IPS-15b (cell line): Measurements from ENCODE around the gene THSD4.
"Not testable (repeated sequence)": the region's sequence is repeated elsewhere in the genome, so short reads cannot be mapped to it uniquely, and the experiment has no call there.

Source experiments
- H3K27me3 ChIP-seq: one replicate; pipeline ENCODE4 v1.6.1; 2013; ENCODE audit warnings: low read length; ENCODE audit not compliant: control insufficient read depth, insufficient read depth
- H3K36me3 ChIP-seq: one replicate; pipeline ENCODE4 v1.6.1; 2013; ENCODE audit warnings: low read length; ENCODE audit not compliant: control insufficient read depth, insufficient read depth
- H3K4me1 ChIP-seq: one replicate; pipeline ENCODE4 v1.6.1; 2013; ENCODE audit warnings: mild to moderate bottlenecking, low read length; ENCODE audit not compliant: control insufficient read depth, insufficient read depth
- H3K4me3 ChIP-seq: one replicate; pipeline ENCODE4 v1.5.1; 2013; ENCODE audit warnings: low read depth, low read length
- H3K9ac ChIP-seq: one replicate; pipeline ENCODE4 v1.6.1; 2013; ENCODE audit warnings: low read depth, mild to moderate bottlenecking, low read length
- H3K9me3 ChIP-seq: one replicate; pipeline ENCODE4 v1.6.1; 2013; ENCODE audit warnings: mild to moderate bottlenecking, low read length; ENCODE audit not compliant: control insufficient read depth, insufficient read depth

THSD4 gene

GRCh38 chr15:71357967-71358366 lies 242.7 kb downstream of the THSD4 start:
- Histone ChIP-seq H3K4me1 (peaks cover 1% of the 10 kb centered on the region), H3K4me3 (no peak overlapping the region), H3K9me3 (no peaks in the 10 kb centered on the region), H3K27me3 (no peaks in the 10 kb centered on the region), H3K9ac (no peak overlapping the region), H3K36me3 (no peaks in the 10 kb centered on the region)

- H3K4me1 ChIP-seq = peaks cover 13% of the 10 kb centered on the region
- no peaks in the 10 kb centered on the region for H3K9me3 ChIP-seq
- no peak overlapping the region for H3K4me3 ChIP-seq
- no peak overlapping the region for H3K9ac ChIP-seq
- H3K36me3 ChIP-seq = no peaks in the 10 kb centered on the region
- H3K27me3 ChIP-seq = no peaks in the 10 kb centered on the region
Measured at GRCh38 chr15:71359246-71359645, 244.0 kb downstream of the THSD4 start.

GRCh38 chr15:71362556-71362955 lies 247.3 kb downstream of the THSD4 start:
- Histone ChIP-seq H3K4me1 (peaks cover 17% of the 10 kb centered on the region), H3K27me3 (no peaks in the 10 kb centered on the region), H3K9me3 (no peaks in the 10 kb centered on the region), H3K4me3 (no peak overlapping the region), H3K36me3 (no peaks in the 10 kb centered on the region), H3K9ac (no peak overlapping the region)

- no peak overlapping the region for H3K4me3 ChIP-seq
- peaks cover 17% of the 10 kb centered on the region for H3K4me1 ChIP-seq
- no peaks in the 10 kb centered on the region for H3K27me3 ChIP-seq
- no peaks in the 10 kb centered on the region for H3K9me3 ChIP-seq
- no peaks in the 10 kb centered on the region for H3K36me3 ChIP-seq
- H3K9ac ChIP-seq = no peak overlapping the region
Measured at GRCh38 chr15:71362987-71363968, 248.0 kb downstream of the THSD4 start.

GRCh38 chr15:71364117-71364584 lies 248.9 kb downstream of the THSD4 start:
- no peak overlapping the region for H3K9ac ChIP-seq
- H3K27me3 ChIP-seq = no peaks in the 10 kb centered on the region
- no peak overlapping the region for H3K4me3 ChIP-seq
- no peaks in the 10 kb centered on the region for H3K9me3 ChIP-seq
- H3K4me1 ChIP-seq = peaks cover 17% of the 10 kb centered on the region
- no peaks in the 10 kb centered on the region for H3K36me3 ChIP-seq

GRCh38 chr15:71366522-71366921 lies 251.3 kb downstream of the THSD4 start:
- no peaks in the 10 kb centered on the region for H3K9me3 ChIP-seq
- no peak overlapping the region for H3K9ac ChIP-seq
- H3K36me3 ChIP-seq = no peaks in the 10 kb centered on the region

GRCh38 chr15:71366926-71367325 lies 251.7 kb downstream of the THSD4 start:
- Histone ChIP-seq H3K4me1 (peaks cover 17% of the 10 kb centered on the region), H3K9me3 (no peaks in the 10 kb centered on the region), H3K27me3 (no peaks in the 10 kb centered on the region), H3K36me3 (no peaks in the 10 kb centered on the region), H3K9ac (no peak overlapping the region), H3K4me3 (no peak overlapping the region)

More at GRCh38 chr15:71366522-71366921, 251.3 kb downstream of the THSD4 start:
- Histone ChIP-seq H3K4me3 (no peak overlapping the region), H3K27me3 (no peaks in the 10 kb centered on the region), H3K4me1 (peaks cover 17% of the 10 kb centered on the region)

- H3K9ac ChIP-seq, H3K9me3 ChIP-seq, H3K27me3 ChIP-seq, H3K36me3 ChIP-seq, H3K4me3 ChIP-seq: not testable (repeated sequence)
- H3K4me1 ChIP-seq = peaks cover 17% of the 10 kb centered on the region
Measured at GRCh38 chr15:71367737-71368136, 252.5 kb downstream of the THSD4 start.

- H3K9ac ChIP-seq, H3K36me3 ChIP-seq, H3K4me3 ChIP-seq, H3K9me3 ChIP-seq, H3K27me3 ChIP-seq, H3K4me1 ChIP-seq: not testable (repeated sequence)
Measured at GRCh38 chr15:71372769-71373168, 257.5 kb downstream of the THSD4 start.

- Histone ChIP-seq H3K4me3 (no peak overlapping the region), H3K27me3 (no peaks in the 10 kb centered on the region), H3K9ac (no peak overlapping the region), H3K9me3 (peaks cover 4% of the 10 kb centered on the region), H3K36me3 (no peaks in the 10 kb centered on the region), H3K4me1 (no peaks in the 10 kb centered on the region)
Measured at GRCh38 chr15:71373917-71374316, 258.6 kb downstream of the THSD4 start.

- no peak overlapping the region for H3K9ac ChIP-seq
- H3K4me3 ChIP-seq = no peak overlapping the region
- no peaks in the 10 kb centered on the region for H3K36me3 ChIP-seq
- H3K9me3 ChIP-seq = peaks cover 4% of the 10 kb centered on the region
- no peaks in the 10 kb centered on the region for H3K4me1 ChIP-seq
- no peaks in the 10 kb centered on the region for H3K27me3 ChIP-seq
Measured at GRCh38 chr15:71374607-71375352, 259.5 kb downstream of the THSD4 start.
